Measurements from ENCODE around the gene NHEJ1.

NHEJ1 gene

GRCh38 chr2:219089330-219089729 lies 71.3 kb downstream of the NHEJ1 start:
- no peak for TF ChIP-seq CTCF (IDR thresholded peaks at IDR 0.05; ENCODE audit: control insufficient read depth, insufficient read depth, low read depth, low read length, missing control alignments)
- no peak overlapping the region for H3K4me3 ChIP-seq (ENCODE audit: control insufficient read depth, low read depth, low read length)
- no peak for DNase-seq (ENCODE audit: low read depth)

GRCh38 chr2:219087848-219088247 lies 72.8 kb downstream of the NHEJ1 start:
- no peak for DNase-seq (ENCODE audit: low read depth)
- no peak for TF ChIP-seq CTCF (IDR thresholded peaks at IDR 0.05; ENCODE audit: control insufficient read depth, insufficient read depth, low read depth, low read length, missing control alignments)
- no peak overlapping the region for H3K4me3 ChIP-seq (ENCODE audit: control insufficient read depth, low read depth, low read length)

- TF ChIP-seq CTCF (IDR thresholded peaks at IDR 0.05; ENCODE audit: control insufficient read depth, insufficient read depth, low read depth, low read length, missing control alignments) = no peak
- no peak for DNase-seq (ENCODE audit: low read depth)
- H3K4me3 ChIP-seq (ENCODE audit: control insufficient read depth, low read depth, low read length) = no peak overlapping the region
Observed at GRCh38 chr2:219087361-219087760, 73.3 kb downstream of the NHEJ1 start.

GRCh38 chr2:219086196-219086595 lies 74.4 kb downstream of the NHEJ1 start:
- H3K4me3 ChIP-seq (ENCODE audit: control insufficient read depth, low read depth, low read length) = no peak overlapping the region
- no peak for TF ChIP-seq CTCF (IDR thresholded peaks at IDR 0.05; ENCODE audit: control insufficient read depth, insufficient read depth, low read depth, low read length, missing control alignments)
- DNase-seq (ENCODE audit: low read depth) = no peak

GRCh38 chr2:219084791-219085190 lies 75.8 kb downstream of the NHEJ1 start:
- no peak for DNase-seq (ENCODE audit: low read depth)
- no peak overlapping the region for H3K4me3 ChIP-seq (ENCODE audit: control insufficient read depth, low read depth, low read length)
- TF ChIP-seq CTCF (IDR thresholded peaks at IDR 0.05; ENCODE audit: control insufficient read depth, insufficient read depth, low read depth, low read length, missing control alignments) = no peak

- TF ChIP-seq CTCF (IDR thresholded peaks at IDR 0.05; ENCODE audit: control insufficient read depth, insufficient read depth, low read depth, low read length, missing control alignments) = no peak
- DNase-seq (ENCODE audit: low read depth) = no peak
- H3K4me3 ChIP-seq (ENCODE audit: control insufficient read depth, low read depth, low read length) = no peak overlapping the region
Observed at GRCh38 chr2:219082332-219082958, 78.2 kb downstream of the NHEJ1 start.
